ENCODE results near the gene WAS. TPM values are rescaled to one million over a fixed set of nuclear protein-coding genes. Genes with fewer than 3 reads are reported as not detected.
"Not testable (repeated sequence)": the region's sequence is repeated elsewhere in the genome, so short reads cannot be mapped to it uniquely, and the experiment has no call there.

Gene WAS
- total RNA-seq, 4 donors from 2014 or later, result 1.8 to 2.7 (median 2.5) TPM

DNA sequence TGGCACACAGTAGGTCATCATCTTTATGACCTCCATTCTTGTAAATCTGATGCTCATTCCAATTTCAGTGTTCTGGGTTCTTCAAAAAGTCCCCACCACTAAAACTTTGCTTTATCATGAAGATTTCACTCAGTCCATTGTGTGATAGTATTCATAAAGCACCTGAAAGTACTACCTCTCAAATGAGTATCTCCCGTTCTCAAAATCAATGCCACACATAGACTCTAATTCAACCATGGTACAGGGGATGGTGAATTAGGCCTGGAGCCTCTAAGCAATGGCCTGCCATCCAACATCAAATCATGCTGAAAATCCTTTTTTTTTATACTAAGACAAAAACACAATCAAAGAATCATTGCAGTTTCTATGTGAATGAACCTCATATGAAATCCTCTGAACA is 19.4 kb upstream of the WAS start:
- no peak for TF ChIP-seq CTCF (IDR thresholded peaks at IDR 0.05 in 4 of 5, conservative IDR thresholded peaks at IDR 0.05 in 1 of 5)
- no peak for TF ChIP-seq POLR2A (IDR thresholded peaks at IDR 0.05)
- no peak for ATAC-seq
- no peaks in the 10 kb centered on the region for H3K27me3 ChIP-seq
- H3K4me1 ChIP-seq, result no peaks in the 10 kb centered on the region
- H3K4me3 ChIP-seq, result no peak overlapping the region
- no peak overlapping the region for H3K27ac ChIP-seq
- in situ Hi-C loops (cut with MboI; ENCODE audit: low sequenced_read_pairs in 4 of 4) (loop anchor here in 1 of 4 donors (25.0 kb wide), 1 partner anchor 148 kb away; the partner anchor contains the start of gene HDAC6), intact Hi-C loops (cut with DNase I; ENCODE audit: low total_unique reads) (no loop called here)
- DNase-seq, result no peak
- no peaks in the 10 kb centered on the region for H3K36me3 ChIP-seq
- H3K9me3 ChIP-seq, result no peaks in the 10 kb centered on the region

- DNase-seq (no peak), ATAC-seq (no peak)
- Histone ChIP-seq H3K9me3 (no peaks in the 10 kb centered on the region), H3K27me3 (no peaks in the 10 kb centered on the region), H3K27ac (no peak overlapping the region), H3K36me3 (no peaks in the 10 kb centered on the region), H3K4me3 (no peak overlapping the region), H3K4me1 (no peaks in the 10 kb centered on the region)
- in situ Hi-C loops (cut with MboI; ENCODE audit: low sequenced_read_pairs in 4 of 4) (loop anchor here in 1 of 4 donors (25.0 kb wide), 1 partner anchor 146 kb away; the partner anchor contains the start of gene HDAC6), intact Hi-C loops (cut with DNase I; ENCODE audit: low total_unique reads) (no loop called here)
- TF ChIP-seq CTCF (IDR thresholded peaks at IDR 0.05 in 4 of 5, conservative IDR thresholded peaks at IDR 0.05 in 1 of 5) (no peak), POLR2A (IDR thresholded peaks at IDR 0.05) (no peak)
These were observed 17.6 kb upstream of the WAS start for GRCh38 chrX:48665991-48666390.

DNA sequence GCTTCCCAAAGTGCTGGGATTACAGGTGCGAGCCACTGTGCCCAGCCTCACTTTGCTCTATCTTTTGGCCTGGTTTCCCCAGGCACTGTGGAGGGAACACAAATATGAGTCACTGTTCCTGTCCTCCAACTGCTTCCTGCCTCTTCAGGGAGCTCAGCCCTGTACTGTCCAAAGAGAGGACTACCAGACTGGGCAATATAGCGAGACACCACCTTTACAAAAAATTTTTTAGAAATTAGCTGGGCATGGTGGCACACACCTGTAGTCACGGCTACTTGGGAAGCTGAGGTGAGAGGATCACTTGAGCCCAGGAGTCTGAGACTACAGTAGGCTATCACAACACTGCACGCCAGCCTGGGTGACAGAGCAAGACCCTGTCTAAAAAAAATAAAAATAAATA is 16.9 kb upstream of the WAS start:
- in situ Hi-C loops (cut with MboI; ENCODE audit: low sequenced_read_pairs in 4 of 4), result loop anchor here in 1 of 4 donors (25.0 kb wide), 1 partner anchor 146 kb away; the partner anchor contains the start of gene HDAC6
- DNase-seq, result no peak
- no peak for TF ChIP-seq POLR2A (IDR thresholded peaks at IDR 0.05)
- no peak for TF ChIP-seq CTCF (IDR thresholded peaks at IDR 0.05 in 4 of 5, conservative IDR thresholded peaks at IDR 0.05 in 1 of 5)
- no peak for ATAC-seq
- no peaks in the 10 kb centered on the region for H3K36me3 ChIP-seq
- H3K9me3 ChIP-seq, result no peaks in the 10 kb centered on the region
- intact Hi-C loops (cut with DNase I; ENCODE audit: low total_unique reads), result no loop called here
- H3K4me1 ChIP-seq, result no peaks in the 10 kb centered on the region
- no peaks in the 10 kb centered on the region for H3K27me3 ChIP-seq
- no peak overlapping the region for H3K27ac ChIP-seq
- no peak overlapping the region for H3K4me3 ChIP-seq

DNA sequence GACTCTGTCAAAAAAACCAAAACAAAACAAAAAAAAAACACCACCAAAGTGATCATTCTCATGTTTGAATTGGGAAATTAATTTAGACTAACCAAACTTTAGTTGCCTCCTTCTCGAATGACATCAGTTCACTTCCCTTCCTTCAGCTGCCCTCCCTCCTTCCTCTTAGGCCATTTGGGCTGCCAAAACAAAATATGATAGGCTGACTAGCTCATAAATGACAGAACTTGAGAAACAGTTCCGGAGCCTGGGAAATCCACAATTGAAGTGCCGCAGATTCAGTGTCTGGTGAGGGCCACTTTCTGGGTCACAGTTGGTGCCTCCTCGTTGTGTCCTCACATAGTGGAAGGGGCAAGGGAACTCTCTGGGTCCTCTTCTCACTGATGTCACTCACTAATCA is 16.1 kb upstream of the WAS start:
- H3K4me1 ChIP-seq, result no peaks in the 10 kb centered on the region
- ATAC-seq, result no peak
- intact Hi-C loops (cut with DNase I; ENCODE audit: low total_unique reads) (no loop called here), in situ Hi-C loops (cut with MboI; ENCODE audit: low sequenced_read_pairs in 4 of 4) (loop anchor here in 1 of 4 donors (25.0 kb wide), 1 partner anchor 145 kb away; the partner anchor contains the start of gene HDAC6)
- H3K36me3 ChIP-seq, result no peaks in the 10 kb centered on the region
- no peaks in the 10 kb centered on the region for H3K27me3 ChIP-seq
- DNase-seq, result no peak
- TF ChIP-seq CTCF (IDR thresholded peaks at IDR 0.05 in 4 of 5, conservative IDR thresholded peaks at IDR 0.05 in 1 of 5), result no peak
- no peak for TF ChIP-seq POLR2A (IDR thresholded peaks at IDR 0.05)
- H3K9me3 ChIP-seq, result no peaks in the 10 kb centered on the region
- no peak overlapping the region for H3K27ac ChIP-seq
- no peak overlapping the region for H3K4me3 ChIP-seq

DNA sequence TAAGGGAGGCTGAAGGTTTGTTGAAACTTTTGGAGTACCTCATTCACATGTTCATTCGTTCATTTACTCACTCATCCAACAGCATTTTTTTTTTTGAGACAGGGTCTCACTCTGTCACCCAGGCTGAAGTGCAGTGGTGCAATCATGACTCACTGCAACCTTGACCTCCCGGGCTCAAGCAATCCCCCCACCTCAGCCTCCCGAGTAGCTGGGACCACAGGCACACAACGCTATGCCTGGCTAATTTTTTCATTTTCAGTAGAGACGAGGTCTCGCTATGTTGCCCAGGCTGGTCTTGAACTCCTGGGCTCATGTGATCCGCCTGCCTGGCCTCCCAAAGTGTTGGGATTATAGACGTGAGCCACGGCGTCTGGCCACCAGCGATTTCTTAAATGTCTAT is 15.4 kb upstream of the WAS start:
- intact Hi-C loops (cut with DNase I; ENCODE audit: low total_unique reads); DNase-seq; H3K9me3 ChIP-seq; H3K27me3 ChIP-seq; H3K36me3 ChIP-seq; ATAC-seq; H3K4me1 ChIP-seq; H3K27ac ChIP-seq; H3K4me3 ChIP-seq: not testable (repeated sequence)
- in situ Hi-C loops (cut with MboI; ENCODE audit: low sequenced_read_pairs in 4 of 4), result loop anchor here in 1 of 4 donors (25.0 kb wide), 1 partner anchor 144 kb away; the partner anchor contains the start of gene HDAC6
